Subcutaneous abdominal adipose tissue (tissue), 5 donors: ENCODE data around the gene INPP5A.
"Not testable (repeated sequence)": the region's sequence is repeated elsewhere in the genome, so short reads cannot be mapped to it uniquely, and the experiment has no call there.

ENCODE experiments used
- H3K27ac ChIP-seq: one replicate; pipeline ENCODE4 v1.7.0; 2013; ENCODE audit warnings: low read depth, mild to moderate bottlenecking, inconsistent platforms, low read length, moderate library complexity
- H3K27me3 ChIP-seq, 5 donors: one replicate each; pipeline ENCODE4 v1.7.0; 2013; ENCODE audit warnings: low read length in 5 of 5, inconsistent platforms in 1 of 5; ENCODE audit not compliant: control insufficient read depth in 5 of 5, insufficient read depth in 4 of 5
- H3K36me3 ChIP-seq, 5 donors: one replicate each; pipeline ENCODE4 v1.7.0; 2013; ENCODE audit warnings: low read length in 5 of 5; ENCODE audit not compliant: control insufficient read depth in 5 of 5, insufficient read depth in 5 of 5
- H3K4me1 ChIP-seq, 5 donors: one replicate each; pipeline ENCODE4 v1.7.0; 2013; ENCODE audit warnings: low read length in 5 of 5, mild to moderate bottlenecking in 3 of 5, moderate library complexity in 1 of 5; ENCODE audit not compliant: control insufficient read depth in 5 of 5, insufficient read depth in 5 of 5
- H3K4me3 ChIP-seq, 5 donors: one replicate each; pipeline ENCODE4 v1.7.0; 2013; ENCODE audit warnings: low read length in 5 of 5, low read depth in 1 of 5
- H3K9ac ChIP-seq, 5 donors: one replicate each; pipeline ENCODE4 v1.7.0; 2013; ENCODE audit warnings: low read length in 5 of 5, mild to moderate bottlenecking in 4 of 5, moderate library complexity in 3 of 5
- H3K9me3 ChIP-seq, 5 donors: one replicate each; pipeline ENCODE4 v1.7.0; 2013; ENCODE audit warnings: low read length in 5 of 5; ENCODE audit not compliant: control insufficient read depth in 5 of 5
- donor health status: healthy.
- donor health status: healthy.
- donor health status: healthy.
- donor health status: healthy.
- donor health status: healthy.

INPP5A gene

DNA sequence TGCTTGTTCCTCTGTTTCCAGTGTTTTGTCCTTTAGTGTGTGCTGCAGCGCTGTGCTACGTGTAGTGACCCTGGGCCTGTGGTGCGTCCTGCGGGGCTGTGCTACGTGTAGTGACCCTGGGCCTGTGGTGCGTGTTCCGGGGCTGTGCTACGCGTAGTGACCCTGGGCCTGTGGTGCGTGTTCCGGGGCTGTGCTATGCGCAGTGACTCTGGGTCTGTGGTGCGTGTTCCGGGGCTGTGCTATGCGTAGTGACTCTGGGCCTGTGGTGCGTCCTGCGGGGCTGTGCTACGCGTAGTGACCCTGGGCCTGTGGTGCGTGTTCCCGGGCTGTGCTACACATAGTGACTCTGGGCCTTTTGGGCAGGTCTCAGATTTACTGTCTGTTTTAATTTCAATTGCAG is 60.1 kb downstream of the INPP5A start:
- Histone ChIP-seq H3K36me3 (no peaks in the 10 kb centered on the region), H3K9me3 (peaks cover 0 to 6% (median 2%) of the 10 kb centered on the region in 5 donors), H3K27ac (no peak overlapping the region), H3K4me3 (no peak overlapping the region), H3K4me1 (peaks cover 7 to 27% (median 24%) of the 10 kb centered on the region in 5 donors), H3K9ac (no peak overlapping the region), H3K27me3 (no peaks in the 10 kb centered on the region)

DNA sequence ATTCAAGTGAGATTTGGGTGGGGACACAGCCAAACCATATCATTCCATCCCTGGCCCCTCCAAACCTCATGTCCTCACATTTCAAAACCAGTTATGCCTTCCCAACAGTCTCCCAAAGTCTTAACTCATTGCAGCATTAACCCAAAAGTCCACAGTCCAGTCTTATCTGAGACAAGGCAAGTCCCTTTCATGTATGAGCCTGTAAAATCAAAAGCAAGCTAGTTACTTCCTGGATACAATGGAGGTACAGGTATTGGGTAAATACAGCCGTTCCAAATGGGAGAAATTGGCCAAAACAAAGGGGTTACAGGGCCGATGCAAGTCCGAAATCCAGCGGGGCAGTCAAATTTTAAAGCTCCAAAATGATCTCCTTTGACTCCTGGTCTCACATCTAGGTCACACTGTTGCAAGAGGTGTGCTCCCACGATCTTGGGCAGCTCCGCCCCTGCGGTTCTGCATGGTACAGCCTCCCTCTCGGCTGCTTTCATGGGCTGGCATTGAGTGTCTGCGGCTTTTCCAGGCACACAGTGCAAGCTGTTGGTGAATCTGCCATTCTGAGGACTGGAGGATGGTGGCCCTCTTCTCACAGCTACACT is 61.5 kb downstream of the INPP5A start:
- H3K4me1 ChIP-seq: peaks cover 2 to 21% (median 14%) of the 10 kb centered on the region in 5 donors
- H3K9me3 ChIP-seq, H3K27ac ChIP-seq, H3K9ac ChIP-seq, H3K4me3 ChIP-seq, H3K27me3 ChIP-seq, H3K36me3 ChIP-seq: not testable (repeated sequence)

DNA sequence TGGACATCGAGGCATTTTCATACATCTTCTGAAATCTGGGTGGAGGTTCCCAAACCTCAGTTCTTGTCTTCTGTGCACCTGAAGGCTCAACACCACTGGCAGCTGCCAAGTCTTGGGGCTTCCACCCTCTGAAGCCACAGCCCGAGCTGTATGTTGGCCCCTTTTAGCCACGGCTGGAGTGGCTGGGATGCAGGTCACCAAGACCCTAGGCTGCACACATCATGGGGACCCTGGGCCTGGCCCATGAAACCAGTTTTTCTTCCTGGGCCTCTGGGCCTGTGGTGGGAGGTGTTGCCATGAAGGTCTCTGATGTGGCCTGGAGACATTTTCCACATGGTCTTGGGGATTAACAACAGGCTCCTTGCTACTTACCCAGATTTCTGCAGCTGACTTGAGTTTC is 62.1 kb downstream of the INPP5A start:
- H3K4me1 ChIP-seq: peaks cover 0 to 15% (median 8%) of the 10 kb centered on the region in 5 donors
- H3K4me3 ChIP-seq: no peak overlapping the region
- peaks cover 0 to 6% (median 2%) of the 10 kb centered on the region in 5 donors for H3K9me3 ChIP-seq
- H3K9ac ChIP-seq: no peak overlapping the region
- H3K27me3 ChIP-seq: no peaks in the 10 kb centered on the region
- H3K27ac ChIP-seq: no peak overlapping the region
- H3K36me3 ChIP-seq: no peaks in the 10 kb centered on the region

DNA sequence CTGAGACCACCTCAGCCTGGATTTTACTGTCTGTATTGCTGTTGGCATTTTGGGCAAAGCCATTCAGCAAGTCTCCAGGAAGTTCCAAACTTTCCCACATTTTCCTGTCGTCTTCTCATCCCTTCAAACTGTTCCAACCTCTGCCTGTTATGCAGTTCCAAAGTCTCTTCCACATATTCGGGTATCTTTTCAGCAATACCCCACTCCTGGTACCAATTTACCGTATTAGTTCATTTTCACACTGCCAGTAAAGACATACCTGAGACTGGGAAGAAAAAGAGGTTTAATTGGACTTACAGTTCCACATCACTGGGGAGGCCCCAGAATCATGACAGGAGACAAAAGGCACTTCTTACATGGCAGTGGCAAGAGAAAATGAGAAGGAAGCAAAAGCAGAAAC is 62.8 kb downstream of the INPP5A start:
- Histone ChIP-seq H3K4me1 (peaks cover 0 to 8% (median 3%) of the 10 kb centered on the region in 5 donors), H3K9ac (no peak overlapping the region), H3K9me3 (peaks cover 0 to 6% (median 2%) of the 10 kb centered on the region in 5 donors), H3K27ac (no peak overlapping the region), H3K27me3 (no peaks in the 10 kb centered on the region), H3K4me3 (no peak overlapping the region), H3K36me3 (no peaks in the 10 kb centered on the region)

DNA sequence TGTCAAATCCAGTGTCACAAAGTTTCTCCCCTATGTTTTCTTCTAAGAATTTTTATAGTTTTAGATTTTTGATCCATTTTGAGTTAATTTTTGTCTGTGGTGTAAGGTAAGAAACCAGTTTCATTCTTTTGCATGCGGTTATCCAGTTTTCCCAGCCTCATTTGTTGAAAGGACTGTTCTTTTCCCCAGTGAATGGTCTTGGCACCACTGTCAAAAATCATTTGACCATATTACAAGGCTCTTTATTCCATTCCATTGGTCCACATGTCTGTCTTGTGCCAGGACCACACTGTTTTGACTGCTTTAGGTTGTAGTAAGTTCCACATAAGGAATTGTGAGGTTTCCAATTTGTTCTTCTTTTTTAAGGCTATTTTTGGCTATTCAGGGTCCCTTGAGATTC is 64.0 kb downstream of the INPP5A start:
- Histone ChIP-seq H3K4me3 (no peak overlapping the region), H3K9me3 (peaks cover 0 to 6% (median 2%) of the 10 kb centered on the region in 5 donors), H3K27me3 (no peaks in the 10 kb centered on the region), H3K9ac (no peak overlapping the region), H3K4me1 (peaks cover 0 to 14% (median 12%) of the 10 kb centered on the region in 5 donors), H3K36me3 (no peaks in the 10 kb centered on the region), H3K27ac (no peak overlapping the region)

DNA sequence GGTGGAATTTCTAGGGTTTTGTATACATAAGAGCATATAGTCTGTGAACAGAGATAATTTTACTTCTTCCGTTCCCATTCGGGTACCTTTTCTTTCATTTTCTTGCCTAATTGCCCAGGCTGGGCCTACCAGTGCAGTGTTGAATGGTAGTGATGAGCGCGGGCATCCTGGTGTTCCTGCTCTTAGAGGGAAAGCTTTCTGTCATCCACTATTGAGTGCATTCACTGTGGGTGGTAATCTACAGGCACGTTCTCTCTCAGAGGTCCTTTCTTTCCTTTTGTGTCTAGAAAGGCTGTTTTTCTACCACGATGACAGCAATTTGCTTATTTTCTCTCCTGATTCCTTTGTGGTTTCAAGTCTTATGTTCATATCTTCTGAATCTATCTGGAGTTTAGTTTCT is 65.0 kb downstream of the INPP5A start:
- no peaks in the 10 kb centered on the region for H3K27me3 ChIP-seq
- no peaks in the 10 kb centered on the region for H3K36me3 ChIP-seq
- peaks cover 0 to 6% (median 2%) of the 10 kb centered on the region in 5 donors for H3K9me3 ChIP-seq
- H3K4me1 ChIP-seq: peaks cover 2 to 22% (median 20%) of the 10 kb centered on the region in 5 donors
- no peak overlapping the region for H3K4me3 ChIP-seq
- H3K27ac ChIP-seq: no peak overlapping the region
- H3K9ac ChIP-seq: no peak overlapping the region

GRCh38 chr10:132603851-132604533 is 66.4 kb downstream of the INPP5A start:
- Histone ChIP-seq H3K27me3 (no peaks in the 10 kb centered on the region), H3K27ac (no peak overlapping the region), H3K36me3 (no peaks in the 10 kb centered on the region), H3K4me1 (peaks cover 2 to 22% (median 20%) of the 10 kb centered on the region in 5 donors), H3K9ac (no peak overlapping the region), H3K4me3 (no peak overlapping the region), H3K9me3 (peaks cover 0 to 6% (median 2%) of the 10 kb centered on the region in 5 donors)

DNA sequence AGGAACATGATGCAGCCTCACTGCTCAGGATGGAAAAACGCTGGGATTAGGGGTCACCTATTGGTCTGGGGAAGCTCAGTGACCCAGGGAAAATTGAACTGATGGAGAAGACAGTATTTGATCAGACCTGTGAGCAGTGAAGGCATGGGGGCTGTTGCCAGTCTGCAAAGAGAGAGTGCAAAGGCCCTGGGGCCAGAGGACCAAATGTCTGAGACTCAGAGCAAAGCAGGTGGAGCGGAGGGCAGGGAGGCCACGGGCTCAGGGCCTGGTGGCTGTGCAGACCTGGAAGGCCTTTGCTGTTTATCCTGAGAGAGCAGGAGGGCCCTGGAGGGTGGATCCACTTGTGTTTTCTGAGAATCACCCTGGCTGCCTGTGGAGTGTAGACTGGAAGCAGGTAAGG is 67.1 kb downstream of the INPP5A start:
- H3K27me3 ChIP-seq: no peaks in the 10 kb centered on the region
- H3K4me3 ChIP-seq: no peak overlapping the region

GRCh38 chr10:132605390-132605789 is 67.8 kb downstream of the INPP5A start:
- H3K27ac ChIP-seq: no peak overlapping the region
- no peaks in the 10 kb centered on the region for H3K27me3 ChIP-seq
- no peaks in the 10 kb centered on the region for H3K36me3 ChIP-seq
- H3K9me3 ChIP-seq: peaks cover 0 to 3% (median 2%) of the 10 kb centered on the region in 5 donors
- H3K9ac ChIP-seq: no peak overlapping the region
- no peak overlapping the region for H3K4me3 ChIP-seq
- H3K4me1 ChIP-seq: peaks cover 2 to 22% (median 20%) of the 10 kb centered on the region in 5 donors

More for the DNA sequence above, 67.1 kb downstream of the INPP5A start:
- Histone ChIP-seq H3K4me1 (peaks cover 2 to 22% (median 20%) of the 10 kb centered on the region in 5 donors), H3K9me3 (peaks cover 0 to 6% (median 2%) of the 10 kb centered on the region in 5 donors), H3K36me3 (no peaks in the 10 kb centered on the region), H3K27ac (no peak overlapping the region), H3K9ac (no peak overlapping the region)

- no peaks in the 10 kb centered on the region for H3K27me3 ChIP-seq
- H3K27ac ChIP-seq: no peak overlapping the region
- H3K9ac ChIP-seq: no peak overlapping the region
- no peaks in the 10 kb centered on the region for H3K36me3 ChIP-seq
- peaks cover 2 to 22% (median 20%) of the 10 kb centered on the region in 5 donors for H3K4me1 ChIP-seq
- H3K4me3 ChIP-seq: no peak overlapping the region
- peaks cover 0 to under 1% (median 0%) of the 10 kb centered on the region in 5 donors for H3K9me3 ChIP-seq
Measured at GRCh38 chr10:132606031-132606491, 68.5 kb downstream of the INPP5A start.
